Thyroid gland (tissue), 4 donors: Measurements from ENCODE around the gene TMEM119. TPM values are rescaled to one million over a fixed set of nuclear protein-coding genes. Genes with fewer than 3 reads are reported as not detected.
A peak's percentile ranks its signal among the peaks of the same experiment; 100 is the strongest.

ENCODE experiments used
- DNase-seq, 2 donors: peaks; one replicate each; pipeline ENCODE4 v3.0.0-alpha.2; 2019
- H3K27ac ChIP-seq, 3 donors: fragments of 200-600 bp; sonication (generic); 1 replicate in 2 of 3; 2 replicates in 1 of 3; pipeline ENCODE4 v1.5.1; 2016 to 2019; ENCODE audit warnings: mild to moderate bottlenecking in 1 of 3, moderate library complexity in 1 of 3
- H3K27me3 ChIP-seq: fragments of 200-600 bp; sonication (generic); one replicate; pipeline ENCODE4 v1.5.1; 2019
- H3K36me3 ChIP-seq, 2 donors: fragments of 200-600 bp; sonication (generic); one replicate each; pipeline ENCODE4 v1.5.1; 2016 to 2019
- H3K4me1 ChIP-seq, 2 donors: fragments of 200-600 bp; sonication (generic); one replicate each; pipeline ENCODE4 v1.5.1; 2017 to 2019
- H3K4me3 ChIP-seq, 3 donors: fragments of 200-600 bp; sonication (generic); replicated peaks in 1 of 3; 1 replicate in 2 of 3; 2 replicates in 1 of 3; pipeline ENCODE4 v1.5.1; 2016; ENCODE audit warnings: mild to moderate bottlenecking in 1 of 3
- H3K9me3 ChIP-seq: fragments of 200-600 bp; sonication (generic); one replicate; pipeline ENCODE4 v1.5.1; 2017
- POLR2A ChIP-seq, 2 donors: fragments of 450-650 bp; IDR thresholded peaks; one replicate each; pipeline ENCODE4 v1.6.1; 2017; ENCODE audit warnings: antibody characterized with exemption in 2 of 2, mild to moderate bottlenecking in 2 of 2, moderate library complexity in 1 of 2
- WGBS, 2 donors: methylation state at CpG; one replicate each; pipeline ENCODE4 v1.1.5; 2017; 5-methylcytosine and 5-hydroxymethylcytosine counted together
- intact Hi-C: fragments of 100-400 bp; cut with DNase I; formaldehyde crosslinking; loops from one replicate; pipeline ENCODE4 v1.15.1; 2023
- total RNA-seq, 4 donors: library from RNA; depleted of rRNA; stranded (reverse); fragments of >200 nt; gene quantifications; one replicate each; pipeline ENCODE4 v1.2.3, GENCODE V29; 2016
- TF ChIP-seq, protein P1 (sequence below), 6 experiments: fragments of 200-600 bp in 3 of 6; fragments of 450-650 bp in 3 of 6; sonication (generic) in 3 of 6; IDR thresholded peaks; one replicate each; pipeline ENCODE4 v1.5.1; 2016 to 2019; ENCODE audit warnings: antibody characterized with exemption in 6 of 6, mild to moderate bottlenecking in 2 of 6, inconsistent platforms in 1 of 6, moderate library complexity in 1 of 6

The TMEM119 gene
- total RNA-seq, 4 donors from 2014 or later, result 6.9 to 21.6 (median 15.3) TPM

DNA sequence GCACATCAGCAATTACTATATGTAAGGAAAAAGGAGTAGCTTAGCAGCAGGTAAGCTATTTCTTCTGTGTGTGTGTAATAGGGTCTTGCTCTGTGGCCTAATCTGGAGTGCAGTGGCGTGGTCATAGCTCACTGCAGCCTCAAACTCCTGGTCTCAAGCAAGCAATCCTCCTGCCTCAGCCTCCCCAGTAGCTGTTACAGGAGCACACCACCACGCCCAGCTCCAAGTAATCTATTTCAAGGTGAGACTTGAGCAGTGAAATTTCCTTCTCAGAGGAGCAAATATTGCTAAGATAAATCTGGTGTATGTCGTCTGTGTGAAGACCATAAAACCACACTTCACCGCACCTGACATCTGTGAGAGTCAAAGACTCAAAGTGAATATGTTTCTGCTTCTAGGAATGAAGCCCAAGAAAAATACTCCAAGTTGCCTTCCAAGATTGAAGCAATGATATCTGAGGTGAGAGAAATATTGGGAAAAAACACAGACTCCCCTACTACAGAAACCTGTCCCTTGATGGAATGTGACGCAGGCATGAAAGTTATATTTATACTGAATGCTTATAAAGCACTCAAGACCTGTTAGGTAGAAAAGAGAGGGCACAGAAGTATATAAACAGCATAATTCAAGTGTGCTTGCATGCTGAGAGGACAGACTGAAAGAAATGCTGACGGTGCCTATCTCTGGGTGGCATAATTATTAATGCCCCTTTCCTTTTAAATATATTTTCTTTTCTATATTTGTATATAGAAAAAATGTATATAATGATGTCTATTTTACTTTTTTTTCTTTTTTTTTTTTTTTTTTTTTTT, 38.3 kb upstream of the TMEM119 start:
- intact Hi-C loops, result no loop called here
- H3K4me1 ChIP-seq, result peaks cover 0 to 55% of the 10 kb centered on the region in 2 donors
- WGBS, 2 donors, result 53 to 56% methylated on average over 6 of the region's 6 CpGs
- DNase-seq, result no peak
- no peaks in the 10 kb centered on the region for H3K36me3 ChIP-seq
- H3K4me3 ChIP-seq, result no peak overlapping the region
- no peaks in the 10 kb centered on the region for H3K9me3 ChIP-seq
- peak overlapping the region in 2 of 3 donors; percentile 50 to 75 for H3K27ac ChIP-seq
- TF ChIP-seq POLR2A (IDR thresholded peaks at IDR 0.05), result no peak
- TF ChIP-seq, protein P1, sequence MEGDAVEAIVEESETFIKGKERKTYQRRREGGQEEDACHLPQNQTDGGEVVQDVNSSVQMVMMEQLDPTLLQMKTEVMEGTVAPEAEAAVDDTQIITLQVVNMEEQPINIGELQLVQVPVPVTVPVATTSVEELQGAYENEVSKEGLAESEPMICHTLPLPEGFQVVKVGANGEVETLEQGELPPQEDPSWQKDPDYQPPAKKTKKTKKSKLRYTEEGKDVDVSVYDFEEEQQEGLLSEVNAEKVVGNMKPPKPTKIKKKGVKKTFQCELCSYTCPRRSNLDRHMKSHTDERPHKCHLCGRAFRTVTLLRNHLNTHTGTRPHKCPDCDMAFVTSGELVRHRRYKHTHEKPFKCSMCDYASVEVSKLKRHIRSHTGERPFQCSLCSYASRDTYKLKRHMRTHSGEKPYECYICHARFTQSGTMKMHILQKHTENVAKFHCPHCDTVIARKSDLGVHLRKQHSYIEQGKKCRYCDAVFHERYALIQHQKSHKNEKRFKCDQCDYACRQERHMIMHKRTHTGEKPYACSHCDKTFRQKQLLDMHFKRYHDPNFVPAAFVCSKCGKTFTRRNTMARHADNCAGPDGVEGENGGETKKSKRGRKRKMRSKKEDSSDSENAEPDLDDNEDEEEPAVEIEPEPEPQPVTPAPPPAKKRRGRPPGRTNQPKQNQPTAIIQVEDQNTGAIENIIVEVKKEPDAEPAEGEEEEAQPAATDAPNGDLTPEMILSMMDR (IDR thresholded peaks at IDR 0.05), result no peak
- no peaks in the 10 kb centered on the region for H3K27me3 ChIP-seq

GRCh38 chr12:108635201-108635996, 37.5 kb upstream of the TMEM119 start:
- intact Hi-C loops, result no loop called here

DNA sequence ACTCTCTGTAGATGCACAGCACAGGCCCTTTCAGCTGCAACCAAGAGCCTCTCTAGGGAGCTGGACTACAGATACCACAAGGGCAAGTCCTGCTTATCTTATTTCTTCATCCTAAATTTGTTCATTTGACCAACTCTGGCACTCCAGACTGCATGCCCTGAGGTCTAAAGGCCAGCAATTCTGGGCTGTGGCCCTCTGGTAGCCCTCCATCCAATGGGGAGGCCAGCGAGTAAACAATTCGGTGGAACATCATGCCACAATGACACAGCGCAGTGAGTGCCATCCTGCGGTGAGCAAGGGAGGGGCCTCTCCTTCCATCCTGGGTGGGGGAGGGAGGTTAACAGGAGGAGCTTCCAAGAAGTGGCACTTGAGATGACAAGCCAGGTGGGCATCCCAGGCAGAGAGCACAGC, 36.5 kb upstream of the TMEM119 start:
- 72 to 95% methylated on average over 3 to 4 of the region's 4 CpGs for WGBS, 2 donors
- Histone ChIP-seq H3K27me3 (no peaks in the 10 kb centered on the region), H3K27ac (peak overlapping the region in 2 of 3 donors; percentile 8 to 29), H3K4me1 (peaks cover 0 to 55% of the 10 kb centered on the region in 2 donors), H3K9me3 (no peaks in the 10 kb centered on the region), H3K4me3 (no peak overlapping the region), H3K36me3 (no peaks in the 10 kb centered on the region)
- TF ChIP-seq POLR2A (IDR thresholded peaks at IDR 0.05), result no peak
- TF ChIP-seq, protein P1 (IDR thresholded peaks at IDR 0.05), result no peak
- DNase-seq, result no peak
- intact Hi-C loops, result no loop called here

More at GRCh38 chr12:108635201-108635996, 37.5 kb upstream of the TMEM119 start:
- TF ChIP-seq, protein P1 (IDR thresholded peaks at IDR 0.05), result no peak
- TF ChIP-seq POLR2A (IDR thresholded peaks at IDR 0.05), result no peak
- Histone ChIP-seq H3K27ac (peak overlapping the region in 1 of 3 donors; percentile 75), H3K4me3 (no peak overlapping the region), H3K9me3 (no peaks in the 10 kb centered on the region), H3K4me1 (peaks cover 0 to 55% of the 10 kb centered on the region in 2 donors), H3K36me3 (no peaks in the 10 kb centered on the region), H3K27me3 (no peaks in the 10 kb centered on the region)
- WGBS, 2 donors, result 51 to 68% methylated on average over 15 of the region's 15 CpGs
- DNase-seq, result peak in 1 of 2 donors; percentile 35

- DNase-seq, result peak; percentile 73 to 75
- H3K4me3 ChIP-seq, result no peak within 1 kb of the TSS
- no peaks in the 10 kb centered on the region for H3K36me3 ChIP-seq
- H3K27ac ChIP-seq, result peak within 1 kb of the TSS in 2 of 3 donors; percentile 29 to 64
- H3K27me3 ChIP-seq, result no peaks in the 10 kb centered on the region
- no peaks in the 10 kb centered on the region for H3K9me3 ChIP-seq
- intact Hi-C loops, result no loop called here
- TF ChIP-seq POLR2A (IDR thresholded peaks at IDR 0.05), result no peak
- TF ChIP-seq, protein P1 (IDR thresholded peaks at IDR 0.05), result peak in 1 of 6 experiments; percentile 16
- WGBS, 2 donors, result 41 to 70% methylated on average over 8 to 14 of the region's 14 CpGs
- peaks cover 0 to 54% of the 10 kb centered on the region in 2 donors for H3K4me1 ChIP-seq
Measured at GRCh38 chr12:108633534-108634248, 35.8 kb upstream of the TMEM119 start, which contains the start of gene SELPLG. SELPLG (minus strand) TSS chr12:108633894; CDS start chr12:108624307, 9,587 bp downstream.
